GM23248 (cell line): Measurements from ENCODE around the gene MYLK.

Source experiments
- EZH2 ChIP-seq: fragments of 200-600 bp; sonication (generic); IDR thresholded peaks from 2 replicates; pipeline ENCODE4 v1.6.1; 2018; ENCODE audit warnings: antibody characterized with exemption, mild to moderate bottlenecking; ENCODE audit not compliant: insufficient read depth, poor library complexity, severe bottlenecking
- EZH2phosphoT487 ChIP-seq: fragments of 200-600 bp; sonication (generic); IDR thresholded peaks from 2 replicates; pipeline ENCODE4 v1.6.1; 2018; ENCODE audit warnings: antibody characterized with exemption, moderate library complexity, mild to moderate bottlenecking, low read depth; ENCODE audit not compliant: insufficient read depth

GRCh38 chr3:123877965-123878364 is 6.2 kb downstream of the MYLK start:
- TF ChIP-seq EZH2 (no peak), EZH2phosphoT487 (no peak)
